Mucosa of stomach (tissue), 1 donor: ENCODE results near the gene AGTRAP.

Experiments
- H3K27me3 ChIP-seq: one replicate; pipeline ENCODE4 v1.7.0; 2013; ENCODE audit warnings: mild to moderate bottlenecking, low read length; ENCODE audit not compliant: control insufficient read depth, insufficient read depth
- H3K36me3 ChIP-seq: one replicate; pipeline ENCODE4 v1.7.0; 2013; ENCODE audit warnings: low read length; ENCODE audit not compliant: control insufficient read depth, insufficient read depth
- H3K4me1 ChIP-seq: one replicate; pipeline ENCODE4 v1.7.0; 2013; ENCODE audit warnings: mild to moderate bottlenecking, low read length; ENCODE audit not compliant: control insufficient read depth, insufficient read depth
- H3K4me3 ChIP-seq: one replicate; pipeline ENCODE4 v1.7.0; 2013; ENCODE audit warnings: low read length
- H3K9ac ChIP-seq: one replicate; pipeline ENCODE4 v1.7.0; 2013; ENCODE audit warnings: mild to moderate bottlenecking, low read length, moderate library complexity
- H3K9me3 ChIP-seq: one replicate; pipeline ENCODE4 v1.7.0; 2013; ENCODE audit warnings: mild to moderate bottlenecking, low read length, moderate library complexity; ENCODE audit not compliant: control insufficient read depth
- donor health status: Pancreatic carcinoma.

Gene AGTRAP

GRCh38 chr1:11711490-11711889 lies 24.4 kb upstream of the AGTRAP start:
- H3K36me3 ChIP-seq, result no peaks in the 10 kb centered on the region
- no peak overlapping the region for H3K4me3 ChIP-seq
- peaks cover 11% of the 10 kb centered on the region for H3K27me3 ChIP-seq
- H3K9ac ChIP-seq, result no peak overlapping the region
- H3K4me1 ChIP-seq, result peaks cover 8% of the 10 kb centered on the region
- no peaks in the 10 kb centered on the region for H3K9me3 ChIP-seq

- H3K4me1 ChIP-seq, result peaks cover 8% of the 10 kb centered on the region
- no peaks in the 10 kb centered on the region for H3K9me3 ChIP-seq
- peaks cover 11% of the 10 kb centered on the region for H3K27me3 ChIP-seq
- no peaks in the 10 kb centered on the region for H3K36me3 ChIP-seq
- H3K4me3 ChIP-seq, result no peak overlapping the region
- H3K9ac ChIP-seq, result no peak overlapping the region
Observed at GRCh38 chr1:11712285-11712684, 23.7 kb upstream of the AGTRAP start.

GRCh38 chr1:11713095-11713494 lies 22.8 kb upstream of the AGTRAP start:
- Histone ChIP-seq H3K27me3 (peaks cover 11% of the 10 kb centered on the region), H3K4me1 (peaks cover under 1% of the 10 kb centered on the region), H3K36me3 (no peaks in the 10 kb centered on the region), H3K4me3 (no peak overlapping the region), H3K9ac (no peak overlapping the region), H3K9me3 (no peaks in the 10 kb centered on the region)

- Histone ChIP-seq H3K4me3 (no peak overlapping the region), H3K9ac (no peak overlapping the region), H3K27me3 (peaks cover 11% of the 10 kb centered on the region), H3K4me1 (peaks cover 9% of the 10 kb centered on the region), H3K9me3 (no peaks in the 10 kb centered on the region), H3K36me3 (no peaks in the 10 kb centered on the region)
Observed at GRCh38 chr1:11714831-11715575, 20.9 kb upstream of the AGTRAP start.

GRCh38 chr1:11719313-11720032 lies 16.5 kb upstream of the AGTRAP start:
- no peaks in the 10 kb centered on the region for H3K9me3 ChIP-seq
- H3K9ac ChIP-seq, result peak overlapping the region; percentile 67
- H3K27me3 ChIP-seq, result no peaks in the 10 kb centered on the region
- H3K4me1 ChIP-seq, result peaks cover 9% of the 10 kb centered on the region
- peak overlapping the region; percentile 42 for H3K4me3 ChIP-seq
- H3K36me3 ChIP-seq, result no peaks in the 10 kb centered on the region

- H3K27me3 ChIP-seq, result no peaks in the 10 kb centered on the region
- no peak overlapping the region for H3K9ac ChIP-seq
- peak overlapping the region; percentile 42 for H3K4me3 ChIP-seq
- no peaks in the 10 kb centered on the region for H3K9me3 ChIP-seq
- H3K36me3 ChIP-seq, result no peaks in the 10 kb centered on the region
- peaks cover 9% of the 10 kb centered on the region for H3K4me1 ChIP-seq
Observed at GRCh38 chr1:11720033-11720376, 15.9 kb upstream of the AGTRAP start.

- Histone ChIP-seq H3K27me3 (no peaks in the 10 kb centered on the region), H3K36me3 (no peaks in the 10 kb centered on the region), H3K4me1 (peaks cover 9% of the 10 kb centered on the region), H3K9me3 (no peaks in the 10 kb centered on the region), H3K4me3 (no peak overlapping the region), H3K9ac (no peak overlapping the region)
Observed at GRCh38 chr1:11720525-11720924, 15.4 kb upstream of the AGTRAP start.

- H3K4me1 ChIP-seq, result peaks cover 9% of the 10 kb centered on the region
- H3K27me3 ChIP-seq, result no peaks in the 10 kb centered on the region
- H3K9me3 ChIP-seq, result no peaks in the 10 kb centered on the region
- H3K4me3 ChIP-seq, result no peak overlapping the region
- no peaks in the 10 kb centered on the region for H3K36me3 ChIP-seq
- H3K9ac ChIP-seq, result no peak overlapping the region
Observed at GRCh38 chr1:11721311-11721710, 14.6 kb upstream of the AGTRAP start.

GRCh38 chr1:11722538-11722937 lies 13.4 kb upstream of the AGTRAP start:
- Histone ChIP-seq H3K36me3 (no peaks in the 10 kb centered on the region), H3K4me1 (peaks cover 9% of the 10 kb centered on the region), H3K27me3 (no peaks in the 10 kb centered on the region), H3K4me3 (no peak overlapping the region), H3K9ac (no peak overlapping the region), H3K9me3 (no peaks in the 10 kb centered on the region)

- H3K9ac ChIP-seq, result no peak overlapping the region
- no peaks in the 10 kb centered on the region for H3K36me3 ChIP-seq
- H3K4me3 ChIP-seq, result no peak overlapping the region
- H3K9me3 ChIP-seq, result no peaks in the 10 kb centered on the region
- H3K27me3 ChIP-seq, result no peaks in the 10 kb centered on the region
- H3K4me1 ChIP-seq, result peaks cover 15% of the 10 kb centered on the region
Observed at GRCh38 chr1:11725616-11726015, 10.3 kb upstream of the AGTRAP start.

- H3K4me3 ChIP-seq, result no peak overlapping the region
- no peaks in the 10 kb centered on the region for H3K9me3 ChIP-seq
- H3K9ac ChIP-seq, result no peak overlapping the region
- H3K4me1 ChIP-seq, result peaks cover 16% of the 10 kb centered on the region
- no peaks in the 10 kb centered on the region for H3K36me3 ChIP-seq
- H3K27me3 ChIP-seq, result no peaks in the 10 kb centered on the region
Observed at GRCh38 chr1:11727119-11727518, 8.8 kb upstream of the AGTRAP start.

- Histone ChIP-seq H3K27me3 (no peaks in the 10 kb centered on the region), H3K4me3 (no peak overlapping the region), H3K36me3 (no peaks in the 10 kb centered on the region), H3K9me3 (no peaks in the 10 kb centered on the region), H3K4me1 (peaks cover 16% of the 10 kb centered on the region), H3K9ac (no peak overlapping the region)
Observed at GRCh38 chr1:11728126-11728806, 7.7 kb upstream of the AGTRAP start.
